Keratinocyte (primary cell): ENCODE data around the gene CEP162. TPM values are rescaled to one million over a fixed set of nuclear protein-coding genes. Genes with fewer than 3 reads are reported as not detected.

Experiments used
- DNase-seq: peaks from one replicate; pipeline ENCODE4 v3.0.0-alpha.2; 2011; ENCODE audit warnings: low read depth, missing footprints, low spot score
- FAIRE-seq: peaks from 2 replicates; lab custom pipeline; 2011; peaks lifted over from hg19 to GRCh38; lab: Jason Lieb, UNC
- H2AFZ ChIP-seq: 2 replicates; pipeline ENCODE4 v1.6.0; 2012; ENCODE audit warnings: low read length, control low read depth, inconsistent platforms; ENCODE audit not compliant: control insufficient read depth
- H3K27ac ChIP-seq: 2 replicates; pipeline ENCODE4 v1.5.1; 2011; ENCODE audit warnings: low read length; ENCODE audit not compliant: control insufficient read depth, insufficient read depth
- H3K27me3 ChIP-seq: 3 replicates; pipeline ENCODE4 v1.6.0; 2011; ENCODE audit warnings: low read length; ENCODE audit not compliant: control insufficient read depth, insufficient read depth; ENCODE audit errors: extremely low read depth
- H3K36me3 ChIP-seq, 2 experiments: 2 replicates in 1 of 2; 3 replicates in 1 of 2; pipeline ENCODE4 v1.5.1; 2011; ENCODE audit warnings: low read length in 2 of 2, mild to moderate bottlenecking in 1 of 2; ENCODE audit not compliant: control insufficient read depth in 2 of 2, insufficient read depth in 2 of 2; ENCODE audit errors: extremely low read depth in 1 of 2
- H3K4me1 ChIP-seq: 3 replicates; pipeline ENCODE4 v1.5.1; 2011; ENCODE audit warnings: low read length; ENCODE audit not compliant: control insufficient read depth, insufficient read depth; ENCODE audit errors: extremely low read depth
- H3K4me2 ChIP-seq: 3 replicates; pipeline ENCODE4 v1.6.0; 2011; ENCODE audit warnings: low read depth, low read length; ENCODE audit not compliant: control insufficient read depth, insufficient read depth; ENCODE audit errors: extremely low read depth
- H3K4me3 ChIP-seq, 3 experiments: fragments of 200-600 bp in 1 of 3; sonication (generic) in 1 of 3; 2 replicates in 2 of 3; 3 replicates in 1 of 3; pipeline ENCODE4 v1.5.1; 2011 to 2016; ENCODE audit warnings: low read length in 3 of 3, mild to moderate bottlenecking in 3 of 3, control low read depth in 2 of 3, inconsistent platforms in 1 of 3, low read depth in 1 of 3, mixed read lengths in 1 of 3, mixed run types in 1 of 3, moderate library complexity in 1 of 3; ENCODE audit not compliant: control insufficient read depth in 2 of 3, insufficient read depth in 2 of 3; ENCODE audit errors: extremely low read depth in 1 of 3
- H3K79me2 ChIP-seq: 2 replicates; pipeline ENCODE4 v1.6.0; 2012; ENCODE audit warnings: low read length; ENCODE audit not compliant: control insufficient read depth, insufficient read depth
- H3K9ac ChIP-seq: 3 replicates; pipeline ENCODE4 v1.6.0; 2011; ENCODE audit warnings: low read length; ENCODE audit not compliant: control insufficient read depth, insufficient read depth; ENCODE audit errors: extremely low read depth
- H3K9me1 ChIP-seq: 3 replicates; pipeline ENCODE4 v1.6.0; 2011; ENCODE audit warnings: low read length; ENCODE audit not compliant: control insufficient read depth, insufficient read depth; ENCODE audit errors: extremely low read depth
- H3K9me3 ChIP-seq: 2 replicates; pipeline ENCODE4 v1.5.1; 2012; ENCODE audit warnings: low read depth, low read length; ENCODE audit not compliant: control insufficient read depth
- H4K20me1 ChIP-seq: 3 replicates; pipeline ENCODE4 v1.6.0; 2011; ENCODE audit warnings: low read length; ENCODE audit not compliant: control insufficient read depth, insufficient read depth; ENCODE audit errors: extremely low read depth
- EZH2 ChIP-seq: IDR thresholded peaks from one replicate; pipeline ENCODE4 v1.6.1; 2012; ENCODE audit warnings: inconsistent platforms, mild to moderate bottlenecking, low read length, moderate library complexity
- dilution Hi-C: fragments of 300-500 bp; cut with MboI; formaldehyde crosslinking; loops from one replicate; pipeline ENCODE4 v1.7.0; 2020; ENCODE audit warnings: low sequenced_read_pairs; ENCODE audit not compliant: extremely low pct_ligation_motif_present
- polyA plus RNA-seq, 5 experiments: library from polyadenylated mRNA; depleted of rRNA in 3 of 5; stranded (reverse) in 3 of 5; stranded (forward) in 1 of 5; unstranded in 1 of 5; fragments of >200 nt; gene quantifications; 1 replicate in 1 of 5; 2 replicates in 3 of 5; 3 replicates in 1 of 5; pipeline versions ENCODE4 v1.2.1 to v1.2.3, GENCODE V29; 2011 to 2012; ENCODE audit warnings: missing spikeins in 2 of 5, low read depth in 1 of 5, low replicate concordance in 1 of 5
- TF ChIP-seq, protein P1 (sequence below), 3 experiments: IDR thresholded peaks in 1 of 3; conservative IDR thresholded peaks in 1 of 3; optimal IDR thresholded peaks in 1 of 3; 2 replicates in 2 of 3; 3 replicates in 1 of 3; pipeline versions ENCODE3 to v1.5.1; 2011; ENCODE audit warnings: low read length in 3 of 3, mild to moderate bottlenecking in 3 of 3, moderate library complexity in 2 of 3, control low read depth in 1 of 3, inconsistent platforms in 1 of 3; ENCODE audit not compliant: insufficient read depth in 2 of 3; ENCODE audit errors: extremely low read depth in 1 of 3

Gene CEP162
- polyA plus RNA-seq, 1 donor (not counting 4 experiments of a cell fraction or from before 2014, with no cell fraction given), result 2.6 TPM

- Histone ChIP-seq H3K4me1 (no peaks in the 10 kb centered on the region), H4K20me1 (no peaks in the 10 kb centered on the region), H2AFZ (no peak overlapping the region), H3K9ac (no peak overlapping the region), H3K27me3 (no peaks in the 10 kb centered on the region), H3K79me2 (no peaks in the 10 kb centered on the region), H3K4me2 (no peak overlapping the region), H3K27ac (no peak overlapping the region), H3K36me3 (no peaks in the 10 kb centered on the region), H3K9me3 (no peaks in the 10 kb centered on the region), H3K4me3 (no peak overlapping the region), H3K9me1 (no peaks in the 10 kb centered on the region)
- FAIRE-seq, result no peak
- dilution Hi-C loops, result no loop called here
- no peak for DNase-seq
- no peak for TF ChIP-seq EZH2
- TF ChIP-seq, protein P1, sequence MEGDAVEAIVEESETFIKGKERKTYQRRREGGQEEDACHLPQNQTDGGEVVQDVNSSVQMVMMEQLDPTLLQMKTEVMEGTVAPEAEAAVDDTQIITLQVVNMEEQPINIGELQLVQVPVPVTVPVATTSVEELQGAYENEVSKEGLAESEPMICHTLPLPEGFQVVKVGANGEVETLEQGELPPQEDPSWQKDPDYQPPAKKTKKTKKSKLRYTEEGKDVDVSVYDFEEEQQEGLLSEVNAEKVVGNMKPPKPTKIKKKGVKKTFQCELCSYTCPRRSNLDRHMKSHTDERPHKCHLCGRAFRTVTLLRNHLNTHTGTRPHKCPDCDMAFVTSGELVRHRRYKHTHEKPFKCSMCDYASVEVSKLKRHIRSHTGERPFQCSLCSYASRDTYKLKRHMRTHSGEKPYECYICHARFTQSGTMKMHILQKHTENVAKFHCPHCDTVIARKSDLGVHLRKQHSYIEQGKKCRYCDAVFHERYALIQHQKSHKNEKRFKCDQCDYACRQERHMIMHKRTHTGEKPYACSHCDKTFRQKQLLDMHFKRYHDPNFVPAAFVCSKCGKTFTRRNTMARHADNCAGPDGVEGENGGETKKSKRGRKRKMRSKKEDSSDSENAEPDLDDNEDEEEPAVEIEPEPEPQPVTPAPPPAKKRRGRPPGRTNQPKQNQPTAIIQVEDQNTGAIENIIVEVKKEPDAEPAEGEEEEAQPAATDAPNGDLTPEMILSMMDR (optimal IDR thresholded peaks at IDR 0.05 in 1 of 3, IDR thresholded peaks at IDR 0.05 in 1 of 3, conservative IDR thresholded peaks at IDR 0.05 in 1 of 3; ENCODE audit: extremely low read depth in 1 of 3, insufficient read depth in 2 of 3, low read length in 3 of 3), result no peak
Measured at GRCh38 chr6:84172574-84172973, 54.9 kb downstream of the CEP162 start.

- no peak for FAIRE-seq
- H4K20me1 ChIP-seq, result no peaks in the 10 kb centered on the region
- DNase-seq, result no peak
Measured at GRCh38 chr6:84172080-84172479, 55.4 kb downstream of the CEP162 start.

More at GRCh38 chr6:84172080-84172479, 55.4 kb downstream of the CEP162 start:
- Histone ChIP-seq H3K79me2 (no peaks in the 10 kb centered on the region), H3K9me1 (no peaks in the 10 kb centered on the region), H3K4me2 (no peak overlapping the region), H3K9ac (no peak overlapping the region), H3K27me3 (no peaks in the 10 kb centered on the region), H2AFZ (no peak overlapping the region), H3K4me1 (no peaks in the 10 kb centered on the region), H3K9me3 (no peaks in the 10 kb centered on the region), H3K4me3 (no peak overlapping the region), H3K36me3 (no peaks in the 10 kb centered on the region), H3K27ac (no peak overlapping the region)
- dilution Hi-C loops, result no loop called here
- no peak for TF ChIP-seq EZH2
- TF ChIP-seq, protein P1 (optimal IDR thresholded peaks at IDR 0.05 in 1 of 3, IDR thresholded peaks at IDR 0.05 in 1 of 3, conservative IDR thresholded peaks at IDR 0.05 in 1 of 3; ENCODE audit: extremely low read depth in 1 of 3, insufficient read depth in 2 of 3, low read length in 3 of 3), result no peak
